Stimulated activated CD4-positive, alpha-beta T cell treated with anti-CD3 and anti-CD28 coated beads, Interleukin-2, amount 100 ng/mL, for 4 hours (primary cell): Measurements from ENCODE around the gene PAX6.

Experiments used
- DNase-seq: peaks from one replicate; pipeline ENCODE4 v3.0.0-alpha.2; 2020; ENCODE audit warnings: low read depth

PAX6 gene

GRCh38 chr11:31822175-31822926, 11.2 kb upstream of the PAX6 start:
- DNase-seq: no peak

- DNase-seq: no peak
Measured at GRCh38 chr11:31821766-31822165, 10.6 kb upstream of the PAX6 start.

GRCh38 chr11:31821235-31821764, 10.2 kb upstream of the PAX6 start:
- DNase-seq: no peak

- DNase-seq: no peak
Measured at GRCh38 chr11:31820438-31820818, 9.3 kb upstream of the PAX6 start.

GRCh38 chr11:31819621-31820437, 8.7 kb upstream of the PAX6 start:
- DNase-seq: no peak

- no peak for DNase-seq
Measured at GRCh38 chr11:31818874-31819331, 7.8 kb upstream of the PAX6 start.

- no peak for DNase-seq
Measured at GRCh38 chr11:31818425-31818755, 7.3 kb upstream of the PAX6 start.

GRCh38 chr11:31817621-31818424, 6.7 kb upstream of the PAX6 start:
- no peak for DNase-seq

GRCh38 chr11:31817054-31817620, 6.0 kb upstream of the PAX6 start:
- no peak for DNase-seq

- no peak for DNase-seq
Measured at GRCh38 chr11:31816468-31817053, 5.4 kb upstream of the PAX6 start.

GRCh38 chr11:31815711-31816467, 4.8 kb upstream of the PAX6 start:
- no peak for DNase-seq

- DNase-seq: no peak
Measured at GRCh38 chr11:31814176-31814868, 3.2 kb upstream of the PAX6 start.

- DNase-seq: no peak
Measured at GRCh38 chr11:31813391-31814175, 2.5 kb upstream of the PAX6 start.

GRCh38 chr11:31812383-31813381, 1.6 kb upstream of the PAX6 start:
- DNase-seq: no peak

GRCh38 chr11:31809857-31810778, 1.0 kb downstream of the PAX6 start:
- no peak for DNase-seq

GRCh38 chr11:31809541-31809856, 1.6 kb downstream of the PAX6 start:
- DNase-seq: no peak
